ENCODE data around the gene PLEKHN1.

Gene PLEKHN1

GRCh38 chr1:966704-967300 lies 520 bp downstream of the PLEKHN1 start:
- H3K27ac Mint-ChIP-seq: no peak overlapping the region
- H3K36me3 Mint-ChIP-seq (ENCODE audit: low read depth): peaks cover 4% of the 10 kb centered on the region
- H3K4me1 Mint-ChIP-seq: no peaks in the 10 kb centered on the region
- H3K4me3 Mint-ChIP-seq: peak overlapping the region in 2 of 3 experiments; percentile 46 to 64
- H3K9me3 Mint-ChIP-seq: no peaks in the 10 kb centered on the region
- no peak for TF ChIP-seq CTCF (IDR thresholded peaks at IDR 0.05; ENCODE audit: unreplicated experiment in 3 of 3)
- H3K27me3 Mint-ChIP-seq (ENCODE audit: low read depth): peaks cover 40% of the 10 kb centered on the region

DNA sequence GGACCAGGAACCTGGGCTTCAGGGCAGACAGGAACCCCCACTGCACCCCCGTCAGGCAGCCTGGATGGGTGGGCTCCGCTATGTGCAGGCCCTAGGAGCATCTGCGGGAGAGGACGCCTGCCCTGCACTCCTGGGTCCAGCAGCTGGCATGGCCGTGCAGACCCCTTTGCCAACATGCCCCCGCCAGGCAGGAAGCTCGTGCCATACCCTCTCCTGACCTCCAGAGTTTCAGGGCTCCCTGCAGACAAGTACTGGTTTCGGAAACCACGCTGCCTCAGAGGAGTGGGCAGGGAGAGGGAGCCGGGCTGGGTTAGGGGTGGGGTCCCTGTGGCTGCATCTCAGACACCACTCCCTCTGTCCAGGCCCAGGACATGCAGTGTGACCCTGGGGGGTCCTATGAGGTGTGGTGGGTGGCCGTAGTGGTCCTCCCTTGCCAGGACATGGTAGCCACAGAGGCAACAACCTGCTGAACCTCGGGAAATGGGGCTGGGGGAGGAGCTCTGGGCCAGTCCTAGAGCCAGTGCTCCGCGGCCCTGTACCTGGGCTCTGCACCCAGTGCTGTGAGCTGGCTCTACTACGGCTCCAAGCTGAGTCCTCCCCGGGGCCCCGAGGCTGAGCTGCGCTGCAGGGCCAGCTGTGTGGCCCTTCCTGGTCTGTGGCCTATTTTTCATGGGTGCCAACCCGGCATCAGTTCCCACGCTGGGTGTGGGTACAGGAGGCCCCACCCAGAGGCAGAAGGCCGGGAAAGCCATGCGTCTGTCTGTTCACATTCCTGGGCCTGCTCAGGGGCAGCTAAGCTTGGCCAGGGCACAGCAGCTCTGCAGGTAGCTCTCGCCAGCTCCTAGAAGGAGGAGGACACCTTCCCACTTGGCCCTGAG lies 1.4 kb downstream of the PLEKHN1 start:
- Mint-ChIP-seq H3K9me3 (no peaks in the 10 kb centered on the region), H3K27me3 (ENCODE audit: low read depth) (peaks cover 40% of the 10 kb centered on the region), H3K27ac (no peak overlapping the region), H3K4me3 (peak overlapping the region; percentile 21 to 48 (median 23)), H3K4me1 (no peaks in the 10 kb centered on the region), H3K36me3 (ENCODE audit: low read depth) (peaks cover 4% of the 10 kb centered on the region)
- no peak for TF ChIP-seq CTCF (IDR thresholded peaks at IDR 0.05; ENCODE audit: unreplicated experiment in 3 of 3)

DNA sequence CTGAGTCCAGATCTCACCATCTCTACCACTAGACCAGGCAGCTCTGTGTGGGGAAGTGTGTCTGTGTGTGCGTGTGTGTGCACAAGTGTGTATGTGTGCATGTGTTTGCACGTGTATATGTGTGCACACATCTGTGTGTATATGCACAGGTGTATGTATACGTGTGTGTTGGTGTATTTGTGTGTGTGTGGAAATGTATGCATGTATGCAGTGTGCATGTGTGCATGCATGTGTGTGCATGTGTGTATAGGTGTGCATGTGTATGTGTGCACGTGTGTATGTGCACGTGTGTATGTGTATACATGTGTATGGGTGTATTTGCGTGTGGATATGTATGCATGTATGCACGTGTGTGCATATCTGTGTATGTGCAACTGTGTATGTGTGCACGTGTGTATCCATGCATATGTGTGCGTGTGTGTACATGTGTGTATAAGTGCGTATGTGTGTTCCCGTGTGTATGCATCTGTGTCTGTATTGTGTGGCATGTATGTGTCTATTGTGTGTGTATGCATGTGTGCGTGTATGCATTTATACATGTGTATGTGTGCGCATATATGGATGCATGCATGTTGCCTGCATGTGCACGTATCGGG lies 3.1 kb downstream of the PLEKHN1 start:
- Mint-ChIP-seq H3K27me3 (ENCODE audit: low read depth) (peaks cover 49% of the 10 kb centered on the region), H3K9me3 (no peaks in the 10 kb centered on the region), H3K27ac (no peak overlapping the region), H3K36me3 (ENCODE audit: low read depth) (peaks cover 4% of the 10 kb centered on the region), H3K4me3 (peak overlapping the region in 2 of 3 experiments; percentile 8 to 27), H3K4me1 (no peaks in the 10 kb centered on the region)
- TF ChIP-seq CTCF (IDR thresholded peaks at IDR 0.05; ENCODE audit: unreplicated experiment in 3 of 3): no peak

DNA sequence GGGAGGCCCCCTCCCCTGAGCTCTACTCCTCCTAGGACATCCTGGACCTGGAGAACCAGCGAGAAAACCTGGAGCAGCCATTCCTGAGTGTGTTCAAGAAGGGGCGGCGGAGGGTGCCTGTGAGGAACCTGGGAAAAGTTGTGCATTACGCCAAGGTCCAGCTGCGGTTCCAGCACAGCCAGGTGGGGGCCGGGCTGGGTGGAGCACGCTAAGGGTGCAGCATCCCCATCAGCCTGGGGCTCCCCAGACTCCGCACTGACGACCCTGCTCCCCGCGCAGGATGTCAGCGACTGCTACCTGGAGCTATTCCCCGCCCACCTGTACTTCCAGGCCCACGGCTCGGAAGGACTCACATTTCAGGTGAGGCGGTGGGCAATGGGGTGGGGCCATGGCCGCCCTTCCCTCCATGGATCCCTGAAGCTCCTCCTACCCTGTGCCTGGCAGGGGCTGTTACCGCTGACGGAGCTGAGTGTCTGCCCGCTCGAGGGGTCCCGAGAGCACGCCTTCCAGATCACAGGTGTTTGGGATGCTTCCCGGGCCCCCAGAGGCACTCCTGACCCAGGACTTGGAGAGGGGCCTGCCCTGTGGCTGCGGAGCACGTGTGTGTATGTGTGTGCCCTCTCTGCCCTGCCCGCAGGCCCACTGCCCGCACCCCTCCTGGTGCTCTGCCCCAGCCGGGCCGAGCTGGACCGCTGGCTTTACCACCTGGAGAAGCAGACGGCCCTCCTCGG lies 4.1 kb downstream of the PLEKHN1 start:
- H3K27me3 Mint-ChIP-seq (ENCODE audit: low read depth): peaks cover 56% of the 10 kb centered on the region
- no peak overlapping the region for H3K27ac Mint-ChIP-seq
- H3K9me3 Mint-ChIP-seq: no peaks in the 10 kb centered on the region
- no peak for TF ChIP-seq CTCF (IDR thresholded peaks at IDR 0.05; ENCODE audit: unreplicated experiment in 3 of 3)
- H3K4me1 Mint-ChIP-seq: no peaks in the 10 kb centered on the region
- no peak overlapping the region for H3K4me3 Mint-ChIP-seq
- H3K36me3 Mint-ChIP-seq (ENCODE audit: low read depth): no peaks in the 10 kb centered on the region

GRCh38 chr1:970973-971730 lies 4.9 kb downstream of the PLEKHN1 start:
- no peak overlapping the region for H3K27ac Mint-ChIP-seq
- H3K9me3 Mint-ChIP-seq: no peaks in the 10 kb centered on the region
- H3K36me3 Mint-ChIP-seq (ENCODE audit: low read depth): no peaks in the 10 kb centered on the region
- H3K4me1 Mint-ChIP-seq: no peaks in the 10 kb centered on the region
- H3K27me3 Mint-ChIP-seq (ENCODE audit: low read depth): peaks cover 62% of the 10 kb centered on the region
- no peak for TF ChIP-seq CTCF (IDR thresholded peaks at IDR 0.05; ENCODE audit: unreplicated experiment in 3 of 3)
- no peak overlapping the region for H3K4me3 Mint-ChIP-seq

Measured in nephron (organoid).